Activated naive CD8-positive, alpha-beta T cell treated with anti-CD3 and anti-CD28 coated beads, Interleukin-2, amount 10 ng/mL, durations not matched to agents 7 days and 5 days (primary cell): ENCODE measurements around the gene CHRNB1. TPM values are rescaled to one million over a fixed set of nuclear protein-coding genes. Genes with fewer than 3 reads are reported as not detected.

ENCODE experiments used
- ATAC-seq: fragments of 150-1000 bp; cut with Tn5 transposase; one replicate; pipeline ENCODE4 v1.10.0; 2021; ENCODE audit warnings: low read depth, moderate library complexity
- POLR2A ChIA-PET: fragments of 350-600 bp; sonication (Branson Sonifier 250); formaldehyde crosslinking; loops from one replicate; lab custom pipeline; 2021; ENCODE audit warnings: antibody characterized with exemption; lab: Charles Lee
- DNase-seq: peaks from one replicate; pipeline ENCODE4 v3.0.0; 2021
- H3K27ac Mint-ChIP-seq: one replicate; pipeline ENCODE4 v1.8.0; 2022; ENCODE audit warnings: mild to moderate bottlenecking, mixed read lengths
- H3K27me3 Mint-ChIP-seq: one replicate; pipeline ENCODE4 v1.8.0; 2022; ENCODE audit warnings: mild to moderate bottlenecking, moderate library complexity, mixed read lengths
- H3K36me3 Mint-ChIP-seq: one replicate; pipeline ENCODE4 v1.8.0; 2021; ENCODE audit warnings: mild to moderate bottlenecking, mixed read lengths
- H3K4me1 Mint-ChIP-seq: one replicate; pipeline ENCODE4 v1.8.0; 2021; ENCODE audit warnings: mixed read lengths
- H3K4me3 Mint-ChIP-seq: one replicate; pipeline ENCODE4 v1.8.0; 2022; ENCODE audit warnings: mild to moderate bottlenecking, moderate library complexity, mixed read lengths
- H3K9me3 Mint-ChIP-seq: one replicate; pipeline ENCODE4 v1.8.0; 2021; ENCODE audit warnings: mixed read lengths
- total RNA-seq, 2 experiments: library from RNA; stranded (reverse); gene quantifications; one replicate each; pipeline ENCODE4 v1.2.3, GENCODE V29; 2021

The CHRNB1 gene
- total RNA-seq, 2 experiments from 2014 or later = 15.2 to 15.7 TPM

GRCh38 chr17:7490144-7490543 lies 45.3 kb downstream of the CHRNB1 start:
- ATAC-seq (no peak), DNase-seq (no peak)
- Mint-ChIP-seq H3K27me3 (no peaks in the 10 kb centered on the region), H3K27ac (peak overlapping the region; percentile 9), H3K9me3 (no peaks in the 10 kb centered on the region), H3K36me3 (peaks cover 35% of the 10 kb centered on the region), H3K4me3 (no peak overlapping the region), H3K4me1 (peaks cover 57% of the 10 kb centered on the region)
- POLR2A ChIA-PET = interaction anchor here (0.7 to 1.3 kb wide), 3 partner anchors 14 to 124 kb away, joined by 3 to 4 read pairs (median 4); partner anchors contain the start of gene FXR2

GRCh38 chr17:7491583-7491982 lies 46.7 kb downstream of the CHRNB1 start:
- peaks cover 50% of the 10 kb centered on the region for H3K4me1 Mint-ChIP-seq
- POLR2A ChIA-PET = no interaction called here
- H3K27ac Mint-ChIP-seq = no peak overlapping the region
- ATAC-seq = no peak
- no peak overlapping the region for H3K4me3 Mint-ChIP-seq
- no peak for DNase-seq
- peaks cover 35% of the 10 kb centered on the region for H3K36me3 Mint-ChIP-seq
- no peaks in the 10 kb centered on the region for H3K27me3 Mint-ChIP-seq
- no peaks in the 10 kb centered on the region for H3K9me3 Mint-ChIP-seq

GRCh38 chr17:7493941-7494340 lies 49.1 kb downstream of the CHRNB1 start:
- Mint-ChIP-seq H3K9me3 (no peaks in the 10 kb centered on the region), H3K4me3 (no peak overlapping the region), H3K36me3 (peaks cover 36% of the 10 kb centered on the region), H3K27me3 (no peaks in the 10 kb centered on the region), H3K4me1 (peaks cover 37% of the 10 kb centered on the region), H3K27ac (peak overlapping the region; percentile 57)
- POLR2A ChIA-PET = interaction anchor here (1.3 kb wide), 1 partner anchor 55 kb away, joined by 3 read pairs; no protein-coding TSS in a partner anchor
- ATAC-seq = no peak
- DNase-seq = no peak

GRCh38 chr17:7495906-7496434 lies 51.1 kb downstream of the CHRNB1 start:
- POLR2A ChIA-PET = interaction anchor here (2.0 kb wide), 1 partner anchor 11 kb away, joined by 7 read pairs; the partner anchor contains the start of gene POLR2A
- H3K4me1 Mint-ChIP-seq = peaks cover 22% of the 10 kb centered on the region
- peaks cover 42% of the 10 kb centered on the region for H3K36me3 Mint-ChIP-seq
- no peaks in the 10 kb centered on the region for H3K9me3 Mint-ChIP-seq
- no peak for DNase-seq
- H3K27ac Mint-ChIP-seq = no peak overlapping the region
- no peak overlapping the region for H3K4me3 Mint-ChIP-seq
- no peaks in the 10 kb centered on the region for H3K27me3 Mint-ChIP-seq
- no peak for ATAC-seq

- DNase-seq (no peak), ATAC-seq (no peak)
- Mint-ChIP-seq H3K9me3 (no peaks in the 10 kb centered on the region), H3K4me1 (peaks cover 19% of the 10 kb centered on the region), H3K36me3 (peaks cover 48% of the 10 kb centered on the region), H3K4me3 (no peak overlapping the region), H3K27me3 (no peaks in the 10 kb centered on the region), H3K27ac (peak overlapping the region; percentile 58)
- POLR2A ChIA-PET = interaction anchor here (2.0 kb wide), 1 partner anchor 12 kb away, joined by 7 read pairs; the partner anchor contains the start of gene POLR2A
Measured at GRCh38 chr17:7496470-7497183, 51.8 kb downstream of the CHRNB1 start.

- POLR2A ChIA-PET = interaction anchor here (2.0 kb wide), 1 partner anchor 13 kb away, joined by 7 read pairs; the partner anchor contains the start of gene POLR2A
- peaks cover 49% of the 10 kb centered on the region for H3K36me3 Mint-ChIP-seq
- ATAC-seq (no peak), DNase-seq (no peak)
- H3K27ac Mint-ChIP-seq = no peak overlapping the region
- H3K9me3 Mint-ChIP-seq = no peaks in the 10 kb centered on the region
- H3K4me3 Mint-ChIP-seq = no peak overlapping the region
- H3K27me3 Mint-ChIP-seq = no peaks in the 10 kb centered on the region
- H3K4me1 Mint-ChIP-seq = peaks cover 15% of the 10 kb centered on the region
Measured at GRCh38 chr17:7497228-7497627, 52.4 kb downstream of the CHRNB1 start.

- POLR2A ChIA-PET = no interaction called here
- Mint-ChIP-seq H3K4me3 (no peak overlapping the region), H3K27me3 (no peaks in the 10 kb centered on the region), H3K27ac (no peak overlapping the region), H3K4me1 (peaks cover 15% of the 10 kb centered on the region), H3K9me3 (no peaks in the 10 kb centered on the region), H3K36me3 (peaks cover 52% of the 10 kb centered on the region)
- no peak for DNase-seq
- no peak for ATAC-seq
Measured at GRCh38 chr17:7497636-7498035, 52.8 kb downstream of the CHRNB1 start.

GRCh38 chr17:7499161-7499560 lies 54.3 kb downstream of the CHRNB1 start:
- ATAC-seq (no peak), DNase-seq (no peak)
- no peak overlapping the region for H3K27ac Mint-ChIP-seq
- no peak overlapping the region for H3K4me3 Mint-ChIP-seq
- POLR2A ChIA-PET = no interaction called here
- peaks cover 51% of the 10 kb centered on the region for H3K36me3 Mint-ChIP-seq
- H3K4me1 Mint-ChIP-seq = peaks cover 3% of the 10 kb centered on the region
- H3K9me3 Mint-ChIP-seq = no peaks in the 10 kb centered on the region
- no peaks in the 10 kb centered on the region for H3K27me3 Mint-ChIP-seq

- ATAC-seq (no peak), DNase-seq (no peak)
- Mint-ChIP-seq H3K27me3 (no peaks in the 10 kb centered on the region), H3K4me1 (no peaks in the 10 kb centered on the region), H3K27ac (peak overlapping the region; percentile 14), H3K36me3 (peaks cover 50% of the 10 kb centered on the region), H3K9me3 (no peaks in the 10 kb centered on the region), H3K4me3 (no peak overlapping the region)
- POLR2A ChIA-PET = no interaction called here
Measured at GRCh38 chr17:7501729-7502128, 56.9 kb downstream of the CHRNB1 start.

GRCh38 chr17:7502171-7502847 lies 57.4 kb downstream of the CHRNB1 start:
- Mint-ChIP-seq H3K4me3 (no peak overlapping the region), H3K4me1 (no peaks in the 10 kb centered on the region), H3K9me3 (no peaks in the 10 kb centered on the region), H3K36me3 (peaks cover 46% of the 10 kb centered on the region), H3K27me3 (no peaks in the 10 kb centered on the region), H3K27ac (no peak overlapping the region)
- ATAC-seq = no peak
- no peak for DNase-seq
- POLR2A ChIA-PET = interaction anchor here (1.3 kb wide), 1 partner anchor 146 kb away, joined by 3 read pairs; no protein-coding TSS in a partner anchor

GRCh38 chr17:7502987-7503386 lies 58.1 kb downstream of the CHRNB1 start:
- no peak for DNase-seq

GRCh38 chr17:7503521-7503920 lies 58.7 kb downstream of the CHRNB1 start:
- Mint-ChIP-seq H3K9me3 (no peaks in the 10 kb centered on the region), H3K27ac (no peak overlapping the region), H3K27me3 (no peaks in the 10 kb centered on the region), H3K4me3 (no peak overlapping the region), H3K36me3 (peaks cover 47% of the 10 kb centered on the region), H3K4me1 (no peaks in the 10 kb centered on the region)
- ATAC-seq (no peak), DNase-seq (no peak)
- POLR2A ChIA-PET = interaction anchor here (1.3 kb wide), 1 partner anchor 147 kb away, joined by 3 read pairs; no protein-coding TSS in a partner anchor

More at GRCh38 chr17:7502987-7503386, 58.1 kb downstream of the CHRNB1 start:
- H3K27ac Mint-ChIP-seq = no peak overlapping the region
- no peaks in the 10 kb centered on the region for H3K27me3 Mint-ChIP-seq
- no peaks in the 10 kb centered on the region for H3K4me1 Mint-ChIP-seq
- POLR2A ChIA-PET = interaction anchor here (1.3 kb wide), 1 partner anchor 147 kb away, joined by 3 read pairs; no protein-coding TSS in a partner anchor
- no peaks in the 10 kb centered on the region for H3K9me3 Mint-ChIP-seq
- H3K4me3 Mint-ChIP-seq = no peak overlapping the region
- peaks cover 48% of the 10 kb centered on the region for H3K36me3 Mint-ChIP-seq
- no peak for ATAC-seq
